Medulla oblongata (tissue), 1 donor: ENCODE data around the gene ALPG.

Experiments used
- DNase-seq: peaks from one replicate; pipeline ENCODE4 v3.0.0-alpha.2; 2015; ENCODE audit errors: extremely low spot score

The ALPG gene

DNA sequence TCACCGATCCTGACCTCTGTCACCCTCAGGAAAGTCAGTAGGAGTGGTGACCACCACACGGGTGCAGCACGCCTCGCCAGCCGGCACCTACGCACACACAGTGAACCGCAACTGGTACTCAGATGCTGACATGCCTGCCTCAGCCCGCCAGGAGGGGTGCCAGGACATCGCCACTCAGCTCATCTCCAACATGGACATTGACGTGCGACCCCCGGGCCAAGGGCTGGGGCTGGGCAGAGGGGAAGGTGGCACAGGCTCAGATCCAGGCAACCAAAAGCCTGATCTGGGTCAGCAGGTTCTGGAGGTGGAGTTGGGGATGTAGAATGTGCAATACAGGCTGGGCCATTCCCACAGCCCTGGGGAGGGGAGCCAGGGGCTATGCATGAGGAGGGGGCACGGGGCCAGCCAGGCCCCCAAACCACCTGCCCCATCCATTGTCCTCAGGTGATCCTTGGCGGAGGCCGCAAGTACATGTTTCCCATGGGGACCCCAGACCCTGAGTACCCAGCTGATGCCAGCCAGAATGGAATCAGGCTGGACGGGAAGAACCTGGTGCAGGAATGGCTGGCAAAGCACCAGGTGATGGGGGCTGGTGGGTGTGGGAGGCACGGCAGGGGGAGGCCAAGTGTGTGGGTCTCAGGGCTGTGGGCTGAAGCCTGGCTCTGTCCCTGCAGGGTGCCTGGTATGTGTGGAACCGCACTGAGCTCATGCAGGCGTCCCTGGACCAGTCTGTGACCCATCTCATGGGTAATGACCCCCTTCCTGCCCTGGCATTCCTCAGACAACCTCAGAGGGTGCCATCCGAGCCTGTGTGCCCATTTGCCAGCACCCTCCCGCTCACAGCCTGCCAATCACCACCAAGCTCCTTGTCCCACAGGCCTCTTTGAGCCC is 50.7 kb downstream of the ALPG start:
- no peak for DNase-seq

DNA sequence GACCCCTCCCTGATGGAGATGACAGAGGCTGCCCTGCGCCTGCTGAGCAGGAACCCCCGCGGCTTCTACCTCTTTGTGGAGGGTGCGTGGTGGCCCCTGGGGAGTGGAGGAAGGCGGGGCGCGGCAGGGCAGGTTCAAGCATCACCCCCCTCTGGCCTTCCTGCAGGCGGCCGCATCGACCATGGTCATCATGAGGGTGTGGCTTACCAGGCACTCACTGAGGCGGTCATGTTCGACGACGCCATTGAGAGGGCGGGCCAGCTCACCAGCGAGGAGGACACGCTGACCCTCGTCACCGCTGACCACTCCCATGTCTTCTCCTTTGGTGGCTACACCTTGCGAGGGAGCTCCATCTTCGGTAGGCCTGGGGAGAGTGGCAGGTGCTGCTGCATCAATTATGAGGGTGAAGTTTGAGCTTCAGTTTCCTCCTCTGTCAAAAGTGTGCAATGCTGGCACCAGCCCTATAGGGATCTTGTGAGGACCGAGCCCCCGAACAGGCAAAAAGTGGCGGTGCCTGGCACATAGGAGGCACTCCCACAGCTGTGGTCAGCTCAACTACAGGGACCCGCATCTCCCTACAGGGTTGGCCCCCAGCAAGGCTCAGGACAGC is 51.5 kb downstream of the ALPG start:
- no peak for DNase-seq

DNA sequence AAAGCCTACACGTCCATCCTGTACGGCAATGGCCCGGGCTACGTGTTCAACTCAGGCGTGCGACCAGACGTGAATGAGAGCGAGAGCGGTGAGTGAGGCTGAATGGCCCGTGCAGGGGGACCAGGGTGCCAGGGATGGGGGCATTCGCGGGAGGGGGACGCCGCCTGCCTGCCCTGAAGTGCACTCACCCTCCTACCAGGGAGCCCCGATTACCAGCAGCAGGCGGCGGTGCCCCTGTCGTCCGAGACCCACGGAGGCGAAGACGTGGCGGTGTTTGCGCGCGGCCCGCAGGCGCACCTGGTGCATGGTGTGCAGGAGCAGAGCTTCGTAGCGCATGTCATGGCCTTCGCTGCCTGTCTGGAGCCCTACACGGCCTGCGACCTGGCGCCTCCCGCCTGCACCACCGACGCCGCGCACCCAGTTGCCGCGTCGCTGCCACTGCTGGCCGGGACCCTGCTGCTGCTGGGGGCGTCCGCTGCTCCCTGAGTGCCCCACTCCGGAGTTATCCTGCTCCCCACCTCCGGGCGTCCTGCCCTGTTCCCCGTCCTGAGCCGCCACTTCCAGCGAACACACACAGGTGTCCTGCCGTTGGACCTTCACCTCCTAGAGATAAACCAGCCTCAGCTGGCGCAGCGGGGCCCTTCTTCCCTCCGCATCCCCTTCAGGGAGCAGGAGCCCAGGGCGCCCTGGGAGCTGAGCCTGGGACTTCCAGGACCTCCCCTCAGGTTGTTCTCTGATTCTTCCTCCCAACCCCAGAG is 52.2 kb downstream of the ALPG start:
- DNase-seq, result no peak

DNA sequence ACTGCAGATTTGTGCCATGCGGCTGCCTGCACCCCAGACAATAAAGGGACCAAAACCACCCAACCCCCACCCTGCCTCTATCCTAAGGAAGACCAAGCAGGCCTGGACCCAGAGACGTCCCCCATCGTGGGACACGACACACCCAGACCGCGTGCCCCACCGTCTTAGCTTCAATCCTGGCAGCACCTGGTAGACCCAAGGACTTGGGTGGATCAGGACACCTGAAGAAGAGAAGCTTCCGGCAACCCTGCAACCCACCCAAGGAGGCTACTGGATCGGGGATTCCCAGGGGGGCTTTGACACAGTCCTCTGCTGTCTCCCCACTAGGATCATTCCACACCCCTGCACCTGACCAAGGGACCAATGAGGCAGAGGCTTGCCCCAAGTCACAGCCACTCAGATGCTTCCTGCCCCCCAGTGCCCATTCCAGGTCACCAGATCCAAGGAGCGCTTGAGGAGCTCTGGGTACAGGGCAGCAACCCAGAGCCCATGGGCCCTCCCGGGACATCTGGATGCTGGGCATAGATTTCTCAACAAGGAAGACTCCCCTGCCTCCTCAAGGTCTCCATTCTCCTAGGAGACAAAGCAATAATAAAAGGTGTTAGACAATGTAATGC is 52.9 kb downstream of the ALPG start:
- no peak for DNase-seq

DNA sequence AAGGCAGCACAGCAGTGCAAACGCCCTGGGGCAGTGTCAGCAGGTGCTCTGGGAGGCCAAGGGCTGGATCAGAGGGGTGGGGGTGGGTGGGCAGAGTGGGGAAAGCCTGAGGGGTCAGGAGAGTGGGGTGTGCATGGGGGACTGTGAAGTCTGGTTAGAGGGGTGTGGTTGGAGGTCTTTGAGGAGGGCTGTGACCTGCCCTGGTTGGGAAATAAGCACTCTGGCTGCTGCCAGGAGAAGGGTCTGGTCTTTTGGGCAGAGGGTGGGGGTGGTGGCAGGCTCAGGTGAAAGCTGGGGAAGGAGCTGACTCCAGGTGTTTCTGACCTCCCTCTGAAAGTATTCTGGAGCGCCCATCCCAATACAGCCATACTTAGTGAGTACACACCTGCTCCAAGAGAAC is 53.5 kb downstream of the ALPG start:
- DNase-seq, result no peak
